MM.1S (cell line): ENCODE data around the gene FLT4.

Experiments
- DNase-seq: peaks from one replicate; pipeline ENCODE4 v3.0.0-alpha.2; 2015
- H2AFZ ChIP-seq: fragments of 300-600 bp; sonication (generic); 2 replicates; pipeline ENCODE4 v1.6.0; 2016; ENCODE audit warnings: antibody characterized with exemption, low read length
- H3F3A ChIP-seq: fragments of 300-600 bp; sonication (generic); 2 replicates; pipeline ENCODE4 v1.6.1; 2016; ENCODE audit warnings: mild to moderate bottlenecking, antibody characterized with exemption, low read length, moderate library complexity, mixed read lengths; ENCODE audit not compliant: insufficient read depth
- H3K27ac ChIP-seq: fragments of 300-600 bp; sonication (generic); 2 replicates; pipeline ENCODE4 v1.5.1; 2016; ENCODE audit warnings: mild to moderate bottlenecking, low read length
- H3K27me3 ChIP-seq: fragments of 300-600 bp; sonication (generic); replicated peaks from 2 replicates; pipeline ENCODE4 v1.6.0; 2016; ENCODE audit warnings: low read length; ENCODE audit not compliant: insufficient read depth
- H3K36me3 ChIP-seq: fragments of 300-600 bp; sonication (generic); replicated peaks from 2 replicates; pipeline ENCODE4 v1.6.1; 2016; ENCODE audit warnings: mild to moderate bottlenecking, low read length, mixed read lengths; ENCODE audit not compliant: insufficient read depth
- H3K4me1 ChIP-seq: fragments of 300-600 bp; sonication (generic); 2 replicates; pipeline ENCODE4 v1.6.1; 2016; ENCODE audit warnings: low read length, mixed read lengths
- H3K4me2 ChIP-seq: fragments of 300-600 bp; sonication (generic); 2 replicates; pipeline ENCODE4 v1.6.0; 2016; ENCODE audit warnings: low read depth, low read length
- H3K4me3 ChIP-seq: fragments of 300-600 bp; sonication (generic); 2 replicates; pipeline ENCODE4 v1.5.1; 2016; ENCODE audit warnings: low read length, mixed read lengths
- H3K79me2 ChIP-seq: fragments of 300-600 bp; sonication (generic); 2 replicates; pipeline ENCODE4 v1.6.1; 2016; ENCODE audit warnings: mixed run types, low read length, mixed read lengths
- H3K9ac ChIP-seq: fragments of 300-600 bp; sonication (generic); 2 replicates; pipeline ENCODE4 v1.6.1; 2016; ENCODE audit warnings: low read length, mixed read lengths
- H3K9me2 ChIP-seq: fragments of 300-600 bp; sonication (generic); replicated peaks from 2 replicates; pipeline ENCODE4 v1.6.1; 2016; ENCODE audit warnings: mild to moderate bottlenecking, low read length, mixed read lengths; ENCODE audit not compliant: insufficient read depth
- H3K9me3 ChIP-seq: fragments of 300-600 bp; sonication (generic); replicated peaks from 2 replicates; pipeline ENCODE4 v1.6.1; 2016; ENCODE audit warnings: mild to moderate bottlenecking, low read length, mixed read lengths; ENCODE audit not compliant: insufficient read depth
- H4K20me1 ChIP-seq: fragments of 300-600 bp; sonication (generic); 2 replicates; pipeline ENCODE4 v1.6.1; 2016; ENCODE audit warnings: mild to moderate bottlenecking, low read length, moderate library complexity, mixed read lengths; ENCODE audit not compliant: insufficient read depth
- CTCF ChIP-seq: fragments of 300-600 bp; sonication (generic); IDR thresholded peaks from 2 replicates; pipeline ENCODE4 v1.5.1; 2016; ENCODE audit warnings: antibody characterized with exemption, low read length, mixed read lengths
- EZH2 ChIP-seq: fragments of 300-600 bp; sonication (generic); optimal IDR thresholded peaks from 2 replicates; pipeline ENCODE3; 2017; ENCODE audit warnings: low read depth, mild to moderate bottlenecking, antibody characterized with exemption, low read length, mixed read lengths
- EZH2phosphoT487 ChIP-seq: fragments of 300-600 bp; sonication (generic); IDR thresholded peaks from 2 replicates; pipeline ENCODE4 v1.6.1; 2018; ENCODE audit warnings: antibody characterized with exemption, low read length

FLT4 gene

GRCh38 chr5:180629831-180630382, 19.5 kb downstream of the FLT4 start:
- no peak overlapping the region for H3K9ac ChIP-seq
- H3K27ac ChIP-seq: no peak overlapping the region
- no peak overlapping the region for H2AFZ ChIP-seq
- no peaks in the 10 kb centered on the region for H3K36me3 ChIP-seq
- no peaks in the 10 kb centered on the region for H3K9me2 ChIP-seq
- H3K27me3 ChIP-seq: peaks cover 60% of the 10 kb centered on the region
- no peaks in the 10 kb centered on the region for H4K20me1 ChIP-seq
- H3K9me3 ChIP-seq: no peaks in the 10 kb centered on the region
- no peak overlapping the region for H3K4me3 ChIP-seq
- DNase-seq: no peak
- no peaks in the 10 kb centered on the region for H3F3A ChIP-seq
- no peaks in the 10 kb centered on the region for H3K79me2 ChIP-seq
- H3K4me1 ChIP-seq: no peaks in the 10 kb centered on the region
- no peak overlapping the region for H3K4me2 ChIP-seq
- TF ChIP-seq CTCF (no peak), EZH2phosphoT487 (no peak), EZH2 (no peak)

GRCh38 chr5:180628827-180629750, 20.3 kb downstream of the FLT4 start:
- Histone ChIP-seq H3K9me3 (no peaks in the 10 kb centered on the region), H2AFZ (no peak overlapping the region), H3K36me3 (no peaks in the 10 kb centered on the region), H4K20me1 (no peaks in the 10 kb centered on the region), H3F3A (no peaks in the 10 kb centered on the region), H3K27me3 (peaks cover 65% of the 10 kb centered on the region), H3K27ac (no peak overlapping the region), H3K4me3 (no peak overlapping the region), H3K4me2 (no peak overlapping the region), H3K4me1 (no peaks in the 10 kb centered on the region), H3K9ac (no peak overlapping the region), H3K9me2 (no peaks in the 10 kb centered on the region), H3K79me2 (no peaks in the 10 kb centered on the region)
- no peak for DNase-seq
- TF ChIP-seq CTCF: no peak

- no peak overlapping the region for H3K4me3 ChIP-seq
- H3K4me1 ChIP-seq: no peaks in the 10 kb centered on the region
- no peak for DNase-seq
- H3K9me2 ChIP-seq: no peaks in the 10 kb centered on the region
- H3K4me2 ChIP-seq: no peak overlapping the region
- H4K20me1 ChIP-seq: no peaks in the 10 kb centered on the region
- peaks cover 61% of the 10 kb centered on the region for H3K27me3 ChIP-seq
- H3K27ac ChIP-seq: no peak overlapping the region
- H3K36me3 ChIP-seq: no peaks in the 10 kb centered on the region
- no peaks in the 10 kb centered on the region for H3K79me2 ChIP-seq
- TF ChIP-seq CTCF (no peak), EZH2 (no peak), EZH2phosphoT487 (no peak)
- H3K9me3 ChIP-seq: no peaks in the 10 kb centered on the region
- no peak overlapping the region for H3K9ac ChIP-seq
- H2AFZ ChIP-seq: no peak overlapping the region
- no peaks in the 10 kb centered on the region for H3F3A ChIP-seq
These were observed 21.2 kb downstream of the FLT4 start for GRCh38 chr5:180628211-180628610.
